Caco-2 (cell line): ENCODE data around the gene ADRA2C. TPM values are rescaled to one million over a fixed set of nuclear protein-coding genes. Genes with fewer than 3 reads are reported as not detected.

ENCODE experiments used
- BruUV-seq: library from RNA; stranded (reverse); fragments of 400-500 nt; replicated peaks from 2 replicates; lab custom pipeline; 2021; lab: Mats Ljungman, UMichigan
- CTCF ChIA-PET: fragments of 300-600 bp; sonication (Branson Sonifier 250); formaldehyde crosslinking; loops from one replicate; lab custom pipeline; 2022; ENCODE audit warnings: antibody characterized with exemption; lab: Charles Lee
- POLR2A ChIA-PET: fragments of 300-600 bp; sonication (Branson Sonifier 250); formaldehyde crosslinking; loops from one replicate; lab custom pipeline; 2022; ENCODE audit warnings: antibody characterized with exemption; lab: Charles Lee
- DNase-seq, 2 experiments: peaks; one replicate each; pipeline versions ENCODE4 v3.0.0 to v3.0.0-alpha.2; 2020 to 2022
- H3K27me3 ChIP-seq: replicated peaks from 2 replicates; pipeline ENCODE4 v1.6.0; 2011; ENCODE audit warnings: low read length; ENCODE audit not compliant: control insufficient read depth, insufficient read depth
- H3K36me3 ChIP-seq: 2 replicates; pipeline ENCODE4 v1.5.1; 2011; ENCODE audit warnings: low read length; ENCODE audit not compliant: control insufficient read depth, insufficient read depth
- H3K4me1 ChIP-seq: fragments of 250-450 bp; sonication (Bioruptor Pico); 2 replicates; pipeline ENCODE4 v1.5.1; 2020; ENCODE audit warnings: mild to moderate bottlenecking
- H3K4me3 ChIP-seq: 2 replicates; pipeline ENCODE4 v1.5.1; 2011; ENCODE audit warnings: low read depth, mild to moderate bottlenecking, control low read depth, low read length
- H3K9me3 ChIP-seq: fragments of 250-450 bp; sonication (Bioruptor Pico); 2 replicates; pipeline ENCODE4 v1.5.1; 2020; ENCODE audit warnings: mild to moderate bottlenecking, moderate library complexity
- H3K27ac Mint-ChIP-seq: one replicate; pipeline ENCODE4 v1.8.0; 2022; ENCODE audit warnings: mixed read lengths; ENCODE audit not compliant: unreplicated experiment
- H3K27me3 Mint-ChIP-seq: one replicate; pipeline ENCODE4 v1.8.0; 2022; ENCODE audit warnings: mixed read lengths; ENCODE audit not compliant: insufficient read depth, unreplicated experiment
- H3K36me3 Mint-ChIP-seq: one replicate; pipeline ENCODE4 v1.8.0; 2022; ENCODE audit warnings: mild to moderate bottlenecking, mixed read lengths; ENCODE audit not compliant: insufficient read depth, unreplicated experiment
- H3K4me1 Mint-ChIP-seq: one replicate; pipeline ENCODE4 v1.8.0; 2022; ENCODE audit warnings: low read depth, mixed read lengths; ENCODE audit not compliant: unreplicated experiment
- H3K4me3 Mint-ChIP-seq: one replicate; pipeline ENCODE4 v1.8.0; 2022; ENCODE audit warnings: mild to moderate bottlenecking, moderate library complexity, mixed read lengths; ENCODE audit not compliant: unreplicated experiment
- H3K9me3 Mint-ChIP-seq: one replicate; pipeline ENCODE4 v1.8.0; 2022; ENCODE audit warnings: mixed read lengths; ENCODE audit not compliant: unreplicated experiment
- CTCF ChIP-seq, 2 experiments: fragments of 200-600 bp in 1 of 2; IDR thresholded peaks; 1 replicate in 1 of 2; 2 replicates in 1 of 2; pipeline versions ENCODE4 v1.5.1 to v1.8.0; 2011 to 2022; ENCODE audit warnings: antibody characterized with exemption in 1 of 2, control low read depth in 1 of 2, inconsistent platforms in 1 of 2, low read depth in 1 of 2, low read length in 1 of 2, mild to moderate bottlenecking in 1 of 2, moderate library complexity in 1 of 2; ENCODE audit not compliant: insufficient read depth in 1 of 2, severe bottlenecking in 1 of 2, unreplicated experiment in 1 of 2
- intact Hi-C: fragments of 100-400 bp; cut with micrococcal nuclease; formaldehyde crosslinking; loops from one replicate; pipeline ENCODE4 v1.10.0; 2022; ENCODE audit not compliant: unreplicated experiment
- total RNA-seq: library from RNA; stranded (reverse); gene quantifications from 2 replicates; pipeline ENCODE4 v1.2.3, GENCODE V29; 2022

The ADRA2C gene
- total RNA-seq, 1 experiment from 2014 or later = 11.7 TPM

GRCh38 chr4:3773552-3774001 lies 7.4 kb downstream of the ADRA2C start:
- Histone ChIP-seq H3K4me1 (no peaks in the 10 kb centered on the region), H3K36me3 (no peaks in the 10 kb centered on the region), H3K4me3 (no peak overlapping the region), H3K27me3 (no peaks in the 10 kb centered on the region), H3K9me3 (no peaks in the 10 kb centered on the region)
- no peak overlapping the region for H3K4me3 Mint-ChIP-seq
- BruUV-seq = no TSS peak
- CTCF ChIA-PET = no interaction called here
- no peaks in the 10 kb centered on the region for H3K9me3 Mint-ChIP-seq
- no peak for DNase-seq
- TF ChIP-seq CTCF (IDR thresholded peaks at IDR 0.05; ENCODE audit: insufficient read depth in 1 of 2, low read depth in 1 of 2, low read length in 1 of 2, severe bottlenecking in 1 of 2, unreplicated experiment in 1 of 2) = no peak
- H3K36me3 Mint-ChIP-seq = no peaks in the 10 kb centered on the region
- POLR2A ChIA-PET = no interaction called here
- no peaks in the 10 kb centered on the region for H3K4me1 Mint-ChIP-seq
- intact Hi-C loops = no loop called here
- H3K27ac Mint-ChIP-seq = no peak overlapping the region
- H3K27me3 Mint-ChIP-seq = no peaks in the 10 kb centered on the region

GRCh38 chr4:3774253-3774883 lies 8.2 kb downstream of the ADRA2C start:
- Histone ChIP-seq H3K36me3 (no peaks in the 10 kb centered on the region), H3K4me1 (no peaks in the 10 kb centered on the region), H3K27me3 (no peaks in the 10 kb centered on the region), H3K9me3 (no peaks in the 10 kb centered on the region), H3K4me3 (no peak overlapping the region)
- no peak overlapping the region for H3K4me3 Mint-ChIP-seq
- H3K9me3 Mint-ChIP-seq = no peaks in the 10 kb centered on the region
- BruUV-seq = no TSS peak
- H3K4me1 Mint-ChIP-seq = no peaks in the 10 kb centered on the region
- DNase-seq = no peak
- H3K27ac Mint-ChIP-seq = no peak overlapping the region
- no peaks in the 10 kb centered on the region for H3K27me3 Mint-ChIP-seq
- TF ChIP-seq CTCF (IDR thresholded peaks at IDR 0.05; ENCODE audit: insufficient read depth in 1 of 2, low read depth in 1 of 2, low read length in 1 of 2, severe bottlenecking in 1 of 2, unreplicated experiment in 1 of 2) = no peak
- intact Hi-C loops = no loop called here
- POLR2A ChIA-PET = no interaction called here
- CTCF ChIA-PET = no interaction called here
- no peaks in the 10 kb centered on the region for H3K36me3 Mint-ChIP-seq

- H3K27me3 Mint-ChIP-seq = no peaks in the 10 kb centered on the region
- H3K9me3 Mint-ChIP-seq = no peaks in the 10 kb centered on the region
- TF ChIP-seq CTCF (IDR thresholded peaks at IDR 0.05; ENCODE audit: insufficient read depth in 1 of 2, low read depth in 1 of 2, low read length in 1 of 2, severe bottlenecking in 1 of 2, unreplicated experiment in 1 of 2) = no peak
- BruUV-seq = no TSS peak
- Histone ChIP-seq H3K36me3 (no peaks in the 10 kb centered on the region), H3K4me1 (peaks cover 2% of the 10 kb centered on the region), H3K4me3 (no peak overlapping the region), H3K9me3 (no peaks in the 10 kb centered on the region), H3K27me3 (no peaks in the 10 kb centered on the region)
- no peak overlapping the region for H3K4me3 Mint-ChIP-seq
- intact Hi-C loops = no loop called here
- DNase-seq = no peak
- H3K4me1 Mint-ChIP-seq = no peaks in the 10 kb centered on the region
- no peak overlapping the region for H3K27ac Mint-ChIP-seq
- POLR2A ChIA-PET = no interaction called here
- CTCF ChIA-PET = no interaction called here
- no peaks in the 10 kb centered on the region for H3K36me3 Mint-ChIP-seq
These were observed 8.8 kb downstream of the ADRA2C start for GRCh38 chr4:3775005-3775404.
